NT2/D1 (cell line): Measurements from ENCODE around the gene PATL1.

Experiments used
- SUZ12 ChIP-seq: IDR thresholded peaks from 2 replicates; pipeline ENCODE4 v1.6.1; 2011; ENCODE audit not compliant: insufficient read length, insufficient read depth; ENCODE audit errors: extremely low read depth
- YY1 ChIP-seq: IDR thresholded peaks from 2 replicates; pipeline ENCODE4 v1.6.1; 2011; ENCODE audit not compliant: insufficient read length, insufficient read depth
- ZNF274 ChIP-seq: IDR thresholded peaks from 2 replicates; pipeline ENCODE4 v1.6.1; 2011; ENCODE audit warnings: mild to moderate bottlenecking, low read depth, low read length

DNA sequence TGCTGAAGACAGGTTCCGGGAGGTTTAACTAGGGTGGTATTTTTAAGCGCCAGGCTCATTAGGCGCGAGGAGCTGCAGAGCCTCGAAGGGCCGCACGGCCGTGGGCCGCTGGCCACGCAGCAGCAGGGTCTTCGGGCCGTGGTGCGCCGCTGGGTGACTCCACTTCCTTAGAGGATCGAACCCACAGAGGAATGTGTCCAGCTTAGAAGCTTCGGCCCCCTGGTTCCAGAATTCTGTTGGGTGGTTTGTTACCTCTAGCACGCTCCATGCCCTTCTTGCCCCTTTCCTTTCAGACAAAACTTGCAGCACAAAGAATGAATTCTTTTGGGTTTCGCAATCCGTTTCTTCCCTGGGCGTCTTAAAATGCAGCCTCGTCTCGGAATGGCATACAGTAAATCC, 773 bp upstream of the PATL1 start:
- TF ChIP-seq YY1 (no peak), SUZ12 (no peak), ZNF274 (no peak)
